DOHH2 (cell line): ENCODE measurements around the gene LRRFIP2.

Source experiments
- H3F3A ChIP-seq: fragments of 200-600 bp; sonication (generic), shearing (Covaris generic); 2 replicates; pipeline ENCODE4 v1.6.0; 2016; ENCODE audit warnings: antibody characterized with exemption, mild to moderate bottlenecking; ENCODE audit not compliant: control insufficient read depth, insufficient read depth
- H3K27ac ChIP-seq: fragments of 200-600 bp; sonication (generic); 2 replicates; pipeline ENCODE4 v1.5.1; 2014; ENCODE audit warnings: low read depth, mild to moderate bottlenecking, low read length, moderate library complexity
- H3K27me3 ChIP-seq: fragments of 200-600 bp; sonication (generic); 2 replicates; pipeline ENCODE4 v1.6.1; 2014; ENCODE audit warnings: mild to moderate bottlenecking, low read length, mixed read lengths; ENCODE audit not compliant: control insufficient read depth
- H3K36me3 ChIP-seq: fragments of 200-600 bp; sonication (generic); 2 replicates; pipeline ENCODE4 v1.6.1; 2014; ENCODE audit warnings: mild to moderate bottlenecking, low read length, moderate library complexity, mixed read lengths; ENCODE audit not compliant: control insufficient read depth
- H3K4me1 ChIP-seq: fragments of 200-600 bp; sonication (generic); 2 replicates; pipeline ENCODE4 v1.6.1; 2014; ENCODE audit warnings: mild to moderate bottlenecking, low read length, mixed read lengths; ENCODE audit not compliant: control insufficient read depth
- H3K4me2 ChIP-seq: fragments of 200-600 bp; sonication (generic); 2 replicates; pipeline ENCODE4 v1.6.0; 2014; ENCODE audit warnings: mild to moderate bottlenecking, low read length, moderate library complexity
- H3K4me3 ChIP-seq: fragments of 200-600 bp; sonication (generic); 2 replicates; pipeline ENCODE4 v1.5.1; 2014; ENCODE audit warnings: mild to moderate bottlenecking, low read length, mixed read lengths
- H3K79me2 ChIP-seq: fragments of 200-600 bp; sonication (generic); 2 replicates; pipeline ENCODE4 v1.6.1; 2014; ENCODE audit warnings: mild to moderate bottlenecking, low read length, mixed read lengths; ENCODE audit not compliant: control insufficient read depth
- H3K9me2 ChIP-seq: fragments of 200-600 bp; sonication (generic); replicated peaks from 2 replicates; pipeline ENCODE4 v1.6.1; 2014; ENCODE audit warnings: mild to moderate bottlenecking, low read length, mixed read lengths; ENCODE audit not compliant: control insufficient read depth
- H3K9me3 ChIP-seq: fragments of 200-600 bp; sonication (generic); 2 replicates; pipeline ENCODE4 v1.6.1; 2014; ENCODE audit warnings: antibody characterized with exemption, low read length, mixed read lengths; ENCODE audit not compliant: control insufficient read depth, insufficient read depth
- H4K20me1 ChIP-seq: fragments of 200-600 bp; sonication (generic); 2 replicates; pipeline ENCODE4 v1.6.0; 2014; ENCODE audit warnings: low read depth, mild to moderate bottlenecking, antibody characterized with exemption, low read length, moderate library complexity; ENCODE audit not compliant: control insufficient read depth, insufficient read depth
- EZH2phosphoT487 ChIP-seq: fragments of 200-600 bp; sonication (generic); IDR thresholded peaks from 2 replicates; pipeline ENCODE4 v1.6.1; 2017; ENCODE audit warnings: borderline replicate concordance, mild to moderate bottlenecking, antibody characterized with exemption, low read length, moderate library complexity, mixed read lengths
- TF ChIP-seq, protein P1 (sequence below): fragments of 200-600 bp; sonication (generic); IDR thresholded peaks from one replicate; pipeline ENCODE4 v1.5.1; 2014; ENCODE audit warnings: antibody characterized with exemption, mild to moderate bottlenecking, low read depth, low read length; ENCODE audit not compliant: poor library complexity, severe bottlenecking

Gene LRRFIP2

DNA sequence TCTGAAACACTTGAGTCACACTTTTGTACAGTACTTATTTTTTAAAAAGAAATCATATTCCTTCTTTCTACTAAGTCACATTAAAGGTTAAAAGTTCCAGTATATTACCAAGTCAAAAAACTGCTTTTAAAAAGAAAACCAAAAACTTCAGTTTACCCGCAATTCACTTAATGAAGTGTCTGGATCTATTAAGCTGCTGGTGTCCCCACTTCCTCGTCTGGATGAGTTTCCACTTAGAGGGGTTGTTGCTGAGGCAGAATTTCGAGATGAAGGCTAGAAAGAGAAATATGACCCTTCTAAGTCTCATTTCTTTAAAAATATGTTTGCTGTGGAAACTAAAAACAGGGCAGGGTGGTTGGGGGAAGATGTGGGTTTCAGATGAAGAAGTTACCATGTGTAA lies 79.7 kb downstream of the LRRFIP2 start:
- Histone ChIP-seq H3K9me3 (no peaks in the 10 kb centered on the region), H3K4me3 (no peak overlapping the region), H3K9me2 (no peaks in the 10 kb centered on the region), H3K79me2 (no peaks in the 10 kb centered on the region), H3K4me2 (no peak overlapping the region), H3F3A (no peaks in the 10 kb centered on the region), H3K27me3 (no peaks in the 10 kb centered on the region), H4K20me1 (0 out of 2 replicates have a peak, but pooled peaks cover 3% of the 10 kb centered on the region), H3K36me3 (no peaks in the 10 kb centered on the region), H3K27ac (no peak overlapping the region), H3K4me1 (no peaks in the 10 kb centered on the region)
- TF ChIP-seq EZH2phosphoT487, result no peak
- TF ChIP-seq, protein P1, sequence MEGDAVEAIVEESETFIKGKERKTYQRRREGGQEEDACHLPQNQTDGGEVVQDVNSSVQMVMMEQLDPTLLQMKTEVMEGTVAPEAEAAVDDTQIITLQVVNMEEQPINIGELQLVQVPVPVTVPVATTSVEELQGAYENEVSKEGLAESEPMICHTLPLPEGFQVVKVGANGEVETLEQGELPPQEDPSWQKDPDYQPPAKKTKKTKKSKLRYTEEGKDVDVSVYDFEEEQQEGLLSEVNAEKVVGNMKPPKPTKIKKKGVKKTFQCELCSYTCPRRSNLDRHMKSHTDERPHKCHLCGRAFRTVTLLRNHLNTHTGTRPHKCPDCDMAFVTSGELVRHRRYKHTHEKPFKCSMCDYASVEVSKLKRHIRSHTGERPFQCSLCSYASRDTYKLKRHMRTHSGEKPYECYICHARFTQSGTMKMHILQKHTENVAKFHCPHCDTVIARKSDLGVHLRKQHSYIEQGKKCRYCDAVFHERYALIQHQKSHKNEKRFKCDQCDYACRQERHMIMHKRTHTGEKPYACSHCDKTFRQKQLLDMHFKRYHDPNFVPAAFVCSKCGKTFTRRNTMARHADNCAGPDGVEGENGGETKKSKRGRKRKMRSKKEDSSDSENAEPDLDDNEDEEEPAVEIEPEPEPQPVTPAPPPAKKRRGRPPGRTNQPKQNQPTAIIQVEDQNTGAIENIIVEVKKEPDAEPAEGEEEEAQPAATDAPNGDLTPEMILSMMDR, result no peak

DNA sequence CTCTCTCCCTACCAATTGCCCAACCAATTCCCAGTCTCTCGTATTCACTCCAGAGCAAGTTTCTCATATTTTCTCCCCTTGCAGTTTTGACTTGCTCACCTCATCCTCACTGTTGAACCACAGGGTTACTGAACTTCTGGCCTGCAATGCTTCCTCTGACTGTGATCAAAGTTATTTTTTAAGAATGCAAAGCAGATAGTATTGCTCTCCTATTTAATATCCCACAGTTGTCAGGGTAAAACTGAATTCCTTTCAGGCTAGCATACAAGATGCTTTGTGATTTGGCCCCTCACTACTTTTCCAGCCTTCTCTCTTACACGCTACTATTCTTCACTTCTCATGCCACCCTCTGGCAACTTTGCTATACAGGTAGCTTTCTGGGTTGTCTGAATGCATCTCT lies 80.9 kb downstream of the LRRFIP2 start:
- Histone ChIP-seq H3K4me1 (no peaks in the 10 kb centered on the region), H3K9me2 (no peaks in the 10 kb centered on the region), H3K4me3 (no peak overlapping the region), H3K9me3 (no peaks in the 10 kb centered on the region), H3K36me3 (no peaks in the 10 kb centered on the region), H3F3A (no peaks in the 10 kb centered on the region), H3K4me2 (no peak overlapping the region), H3K79me2 (no peaks in the 10 kb centered on the region), H3K27ac (no peak overlapping the region), H3K27me3 (no peaks in the 10 kb centered on the region), H4K20me1 (0 out of 2 replicates have a peak, but pooled peaks cover 3% of the 10 kb centered on the region)
- TF ChIP-seq EZH2phosphoT487, result no peak
- TF ChIP-seq, protein P1, result no peak

DNA sequence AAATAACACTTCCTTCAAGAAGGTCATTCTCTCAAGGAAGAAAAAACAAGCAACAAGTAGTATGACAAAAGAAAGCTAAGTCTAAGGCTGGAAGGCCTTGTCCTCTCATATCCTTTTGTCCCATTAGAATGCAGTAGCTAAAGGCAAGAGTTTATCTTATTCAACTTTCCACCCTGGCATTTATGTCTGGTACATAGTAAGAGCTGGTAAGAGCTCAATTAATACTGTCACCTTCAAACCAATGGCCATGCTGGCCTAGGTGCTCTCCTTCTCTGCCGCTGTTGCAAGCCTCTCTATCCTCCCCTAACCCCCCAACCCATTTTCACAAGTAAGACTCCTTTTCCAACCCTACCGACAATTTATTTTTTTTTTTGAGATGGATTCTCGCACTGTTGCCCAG lies 81.9 kb downstream of the LRRFIP2 start:
- Histone ChIP-seq H3F3A (no peaks in the 10 kb centered on the region), H3K27me3 (no peaks in the 10 kb centered on the region), H3K9me3 (no peaks in the 10 kb centered on the region), H3K4me3 (no peak overlapping the region), H3K4me2 (no peak overlapping the region), H3K36me3 (no peaks in the 10 kb centered on the region), H3K9me2 (no peaks in the 10 kb centered on the region), H4K20me1 (0 out of 2 replicates have a peak, but pooled peaks cover 3% of the 10 kb centered on the region), H3K27ac (no peak overlapping the region), H3K4me1 (no peaks in the 10 kb centered on the region), H3K79me2 (no peaks in the 10 kb centered on the region)
- no peak for TF ChIP-seq EZH2phosphoT487
- TF ChIP-seq, protein P1, result no peak
